C4-2B (cell line): Measurements from ENCODE around the gene DOCK9.

ENCODE experiments used
- ZFX ChIP-seq: fragments of 450-650 bp; IDR thresholded peaks from 2 replicates; pipeline ENCODE4 v1.6.1; 2017
- TF ChIP-seq, protein P1 (sequence below): fragments of 450-650 bp; conservative IDR thresholded peaks from 2 replicates; pipeline ENCODE4 v1.5.1; 2017; ENCODE audit warnings: mild to moderate bottlenecking

DNA sequence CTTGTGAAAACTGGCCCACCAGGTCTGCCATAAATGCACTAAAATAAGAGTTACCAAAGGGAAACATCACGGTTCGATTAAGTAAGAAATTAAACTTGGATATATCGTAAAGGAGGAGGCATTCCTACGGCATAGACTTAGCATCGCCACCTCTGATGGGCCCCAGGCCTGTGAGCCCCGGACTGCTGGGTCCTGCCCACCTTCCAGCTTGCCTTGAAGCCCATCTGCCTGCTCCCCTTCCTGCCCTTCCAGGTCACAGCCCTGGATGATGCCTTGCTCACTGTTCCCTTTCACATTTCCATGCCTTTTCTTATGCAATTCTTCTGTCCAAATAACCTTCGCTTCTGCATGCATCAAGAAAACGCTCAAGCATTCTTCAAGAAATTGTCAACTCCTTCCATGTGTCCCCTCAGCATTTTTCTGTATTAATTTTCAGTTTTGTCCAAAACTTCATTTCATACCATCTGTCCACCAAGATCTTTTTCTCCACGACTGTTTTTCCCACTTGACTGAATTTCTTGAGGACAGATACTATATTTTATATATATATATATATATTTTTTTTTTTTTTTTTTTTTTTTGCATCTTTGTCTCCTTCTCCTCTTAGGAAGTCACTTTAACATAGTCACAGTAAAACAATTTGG is 91.2 kb downstream of the DOCK9 start:
- TF ChIP-seq, protein P1, sequence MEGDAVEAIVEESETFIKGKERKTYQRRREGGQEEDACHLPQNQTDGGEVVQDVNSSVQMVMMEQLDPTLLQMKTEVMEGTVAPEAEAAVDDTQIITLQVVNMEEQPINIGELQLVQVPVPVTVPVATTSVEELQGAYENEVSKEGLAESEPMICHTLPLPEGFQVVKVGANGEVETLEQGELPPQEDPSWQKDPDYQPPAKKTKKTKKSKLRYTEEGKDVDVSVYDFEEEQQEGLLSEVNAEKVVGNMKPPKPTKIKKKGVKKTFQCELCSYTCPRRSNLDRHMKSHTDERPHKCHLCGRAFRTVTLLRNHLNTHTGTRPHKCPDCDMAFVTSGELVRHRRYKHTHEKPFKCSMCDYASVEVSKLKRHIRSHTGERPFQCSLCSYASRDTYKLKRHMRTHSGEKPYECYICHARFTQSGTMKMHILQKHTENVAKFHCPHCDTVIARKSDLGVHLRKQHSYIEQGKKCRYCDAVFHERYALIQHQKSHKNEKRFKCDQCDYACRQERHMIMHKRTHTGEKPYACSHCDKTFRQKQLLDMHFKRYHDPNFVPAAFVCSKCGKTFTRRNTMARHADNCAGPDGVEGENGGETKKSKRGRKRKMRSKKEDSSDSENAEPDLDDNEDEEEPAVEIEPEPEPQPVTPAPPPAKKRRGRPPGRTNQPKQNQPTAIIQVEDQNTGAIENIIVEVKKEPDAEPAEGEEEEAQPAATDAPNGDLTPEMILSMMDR, result no peak
- no peak for TF ChIP-seq ZFX
